Gastroesophageal sphincter (tissue), 3 donors: ENCODE data around the gene DDX54.

Experiments
- CTCF ChIP-seq, 4 experiments: fragments of 200-600 bp in 2 of 4; fragments of 450-650 bp in 2 of 4; sonication (generic) in 1 of 4; IDR thresholded peaks; one replicate each; pipeline ENCODE4 v1.5.1; 2017 to 2019; ENCODE audit warnings: antibody characterized with exemption in 4 of 4, mild to moderate bottlenecking in 2 of 4, moderate library complexity in 2 of 4
- EP300 ChIP-seq: sonication (generic); formaldehyde crosslinking; IDR thresholded peaks from one replicate; pipeline ENCODE4 v1.6.1; 2017; ENCODE audit warnings: antibody characterized with exemption, mild to moderate bottlenecking
- POLR2A ChIP-seq, 2 donors: fragments of 450-650 bp; IDR thresholded peaks; one replicate each; pipeline ENCODE4 v1.6.1; 2017; ENCODE audit warnings: antibody characterized with exemption in 2 of 2, mild to moderate bottlenecking in 2 of 2, moderate library complexity in 1 of 2
- POLR2AphosphoS5 ChIP-seq: sonication (generic); formaldehyde crosslinking; IDR thresholded peaks from one replicate; pipeline ENCODE4 v1.6.1; 2017; ENCODE audit warnings: antibody characterized with exemption

- no peak for TF ChIP-seq CTCF (IDR thresholded peaks at IDR 0.05)
- no peak for TF ChIP-seq POLR2AphosphoS5
- TF ChIP-seq POLR2A (IDR thresholded peaks at IDR 0.05) = no peak
- no peak for TF ChIP-seq EP300
These were observed 12.1 kb downstream of the DDX54 start for GRCh38 chr12:113173081-113173698.
